Karpas-422 (cell line): ENCODE measurements around the gene FGFRL1. TPM values are rescaled to one million over a fixed set of nuclear protein-coding genes. Genes with fewer than 3 reads are reported as not detected.

Experiments used
- DNase-seq: peaks from one replicate; pipeline ENCODE4 v3.0.0-alpha.2; 2015
- H2AFZ ChIP-seq: fragments of 200-600 bp; sonication (generic); 2 replicates; pipeline ENCODE4 v1.6.1; 2014; ENCODE audit warnings: antibody characterized with exemption, low read length, mixed read lengths
- H3K27ac ChIP-seq: fragments of 200-600 bp; sonication (generic); 2 replicates; pipeline ENCODE4 v1.5.1; 2014; ENCODE audit warnings: mild to moderate bottlenecking, low read length, moderate library complexity
- H3K27me3 ChIP-seq: fragments of 200-600 bp; sonication (generic); 2 replicates; pipeline ENCODE4 v1.6.1; 2014; ENCODE audit warnings: low read length, mixed read lengths
- H3K36me3 ChIP-seq: fragments of 200-600 bp; sonication (generic); 2 replicates; pipeline ENCODE4 v1.6.1; 2014; ENCODE audit warnings: low read length, mixed read lengths; ENCODE audit not compliant: insufficient read depth
- H3K4me1 ChIP-seq: fragments of 200-600 bp; sonication (generic); 2 replicates; pipeline ENCODE4 v1.6.1; 2014; ENCODE audit warnings: mild to moderate bottlenecking, low read length, mixed read lengths
- H3K4me2 ChIP-seq: fragments of 200-600 bp; sonication (generic); 2 replicates; pipeline ENCODE4 v1.6.1; 2014; ENCODE audit warnings: low read length, low read depth, mild to moderate bottlenecking; ENCODE audit not compliant: poor library complexity, severe bottlenecking
- H3K4me3 ChIP-seq: fragments of 200-600 bp; sonication (generic); 2 replicates; pipeline ENCODE4 v1.5.1; 2014; ENCODE audit warnings: mild to moderate bottlenecking, antibody characterized with exemption, low read length, mixed read lengths
- H3K79me2 ChIP-seq: fragments of 200-600 bp; sonication (generic); 2 replicates; pipeline ENCODE4 v1.6.1; 2014; ENCODE audit warnings: mild to moderate bottlenecking, low read length, mixed read lengths
- H3K9ac ChIP-seq: fragments of 200-600 bp; sonication (generic); 2 replicates; pipeline ENCODE4 v1.6.0; 2014; ENCODE audit warnings: low read length
- H3K9me2 ChIP-seq: fragments of 200-600 bp; sonication (generic), shearing (Covaris generic); replicated peaks from 2 replicates; pipeline ENCODE4 v1.6.0; 2014; ENCODE audit warnings: mild to moderate bottlenecking, low read length, moderate library complexity; ENCODE audit not compliant: insufficient read depth
- H3K9me3 ChIP-seq: fragments of 300-700, 200-600 bp; sonication (generic); 2 replicates; pipeline ENCODE4 v1.6.1; 2014; ENCODE audit warnings: low read length, mixed read lengths
- H4K20me1 ChIP-seq: fragments of 200-600 bp; sonication (generic); 2 replicates; pipeline ENCODE4 v1.6.1; 2014; ENCODE audit warnings: mild to moderate bottlenecking, antibody characterized with exemption, low read length, low read depth; ENCODE audit not compliant: insufficient read depth
- total RNA-seq: library from RNA; depleted of rRNA; stranded (reverse); fragments of >200 nt; shearing (Covaris generic); gene quantifications from 2 replicates; pipeline ENCODE4 v1.2.3, GENCODE V29; 2014; ENCODE audit warnings: low replicate concordance

The FGFRL1 gene
- total RNA-seq, 1 experiment from 2014 or later: not detected

- H3K27me3 ChIP-seq: no peaks in the 10 kb centered on the region
- H4K20me1 ChIP-seq: peaks cover 4% of the 10 kb centered on the region; the same call in 1 of the 2 replicates
- H3K79me2 ChIP-seq: no peaks in the 10 kb centered on the region
- no peak overlapping the region for H3K4me3 ChIP-seq
- H3K27ac ChIP-seq: no peak overlapping the region
- H3K9ac ChIP-seq: no peak overlapping the region
- no peaks in the 10 kb centered on the region for H3K36me3 ChIP-seq
- no peaks in the 10 kb centered on the region for H3K4me1 ChIP-seq
- no peaks in the 10 kb centered on the region for H3K9me3 ChIP-seq
- no peaks in the 10 kb centered on the region for H3K9me2 ChIP-seq
- DNase-seq: no peak
- no peak overlapping the region for H2AFZ ChIP-seq
- H3K4me2 ChIP-seq: no peak overlapping the region
Measured at GRCh38 chr4:966266-967112, 44.9 kb upstream of the FGFRL1 start.

- H3K4me2 ChIP-seq: no peak overlapping the region
Measured at GRCh38 chr4:967113-968104, 44.0 kb upstream of the FGFRL1 start.

DNA sequence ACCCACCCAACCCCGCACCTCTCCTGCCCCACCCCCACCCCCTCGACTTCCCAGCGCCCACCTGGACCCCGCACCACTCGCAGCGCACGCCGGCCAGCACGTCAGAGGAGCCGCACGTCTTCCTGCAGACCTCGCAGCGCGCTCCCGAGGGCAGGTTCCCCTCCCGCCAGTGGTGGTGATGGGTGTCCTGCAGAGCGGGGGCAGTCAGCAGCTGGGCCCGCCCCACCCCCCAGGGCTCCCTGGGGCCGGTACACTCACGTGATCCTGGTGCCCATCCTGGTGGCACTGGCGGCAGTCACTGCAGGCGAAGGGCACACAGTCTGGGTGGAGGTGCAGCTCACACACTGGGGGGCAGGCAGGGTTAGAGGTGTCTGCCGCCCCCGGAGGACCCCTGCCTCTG, 43.2 kb upstream of the FGFRL1 start:
- H3K9ac ChIP-seq: no peak overlapping the region
- H3K27me3 ChIP-seq: no peaks in the 10 kb centered on the region
- H2AFZ ChIP-seq: no peak overlapping the region
- H3K36me3 ChIP-seq: no peaks in the 10 kb centered on the region
- no peak overlapping the region for H3K4me2 ChIP-seq
- H3K9me2 ChIP-seq: no peaks in the 10 kb centered on the region
- peaks cover 10% of the 10 kb centered on the region for H3K4me1 ChIP-seq
- no peak overlapping the region for H3K27ac ChIP-seq
- DNase-seq: no peak
- no peaks in the 10 kb centered on the region for H3K9me3 ChIP-seq
- no peaks in the 10 kb centered on the region for H3K79me2 ChIP-seq
- H4K20me1 ChIP-seq: peaks cover 12% of the 10 kb centered on the region; the same call in 1 of the 2 replicates
- H3K4me3 ChIP-seq: no peak overlapping the region

More at GRCh38 chr4:967113-968104, 44.0 kb upstream of the FGFRL1 start:
- Histone ChIP-seq H3K9ac (no peak overlapping the region), H3K27me3 (no peaks in the 10 kb centered on the region), H3K4me1 (peaks cover 5% of the 10 kb centered on the region), H3K79me2 (no peaks in the 10 kb centered on the region), H2AFZ (no peak overlapping the region), H3K27ac (no peak overlapping the region), H4K20me1 (peaks cover 10% of the 10 kb centered on the region; the same call in 1 of the 2 replicates), H3K9me3 (no peaks in the 10 kb centered on the region), H3K36me3 (no peaks in the 10 kb centered on the region), H3K4me3 (no peak overlapping the region), H3K9me2 (no peaks in the 10 kb centered on the region)
- no peak for DNase-seq

- Histone ChIP-seq H3K9me2 (no peaks in the 10 kb centered on the region), H3K36me3 (no peaks in the 10 kb centered on the region), H2AFZ (no peak overlapping the region), H3K9ac (no peak overlapping the region), H3K4me3 (no peak overlapping the region), H3K79me2 (no peaks in the 10 kb centered on the region), H4K20me1 (peaks cover 12% of the 10 kb centered on the region; the same call in 1 of the 2 replicates), H3K4me2 (no peak overlapping the region), H3K9me3 (no peaks in the 10 kb centered on the region), H3K27me3 (no peaks in the 10 kb centered on the region), H3K27ac (no peak overlapping the region), H3K4me1 (peaks cover 10% of the 10 kb centered on the region)
- DNase-seq: no peak
Measured at GRCh38 chr4:968621-969394, 42.6 kb upstream of the FGFRL1 start.

GRCh38 chr4:970046-970745, 41.2 kb upstream of the FGFRL1 start:
- DNase-seq: no peak
- Histone ChIP-seq H3K79me2 (no peaks in the 10 kb centered on the region), H3K27me3 (no peaks in the 10 kb centered on the region), H3K36me3 (no peaks in the 10 kb centered on the region), H3K9me2 (no peaks in the 10 kb centered on the region), H2AFZ (no peak overlapping the region), H4K20me1 (peaks cover 12% of the 10 kb centered on the region; the same call in 1 of the 2 replicates), H3K4me3 (no peak overlapping the region), H3K4me2 (no peak overlapping the region), H3K27ac (no peak overlapping the region), H3K9me3 (no peaks in the 10 kb centered on the region), H3K4me1 (peaks cover 10% of the 10 kb centered on the region), H3K9ac (no peak overlapping the region)

GRCh38 chr4:970854-971520, 40.4 kb upstream of the FGFRL1 start:
- H3K9me3 ChIP-seq: no peaks in the 10 kb centered on the region
- H3K79me2 ChIP-seq: no peaks in the 10 kb centered on the region
- H3K9ac ChIP-seq: no peak overlapping the region
- no peak overlapping the region for H3K27ac ChIP-seq
- H2AFZ ChIP-seq: no peak overlapping the region
- H3K9me2 ChIP-seq: no peaks in the 10 kb centered on the region
- H3K27me3 ChIP-seq: no peaks in the 10 kb centered on the region
- no peak overlapping the region for H3K4me2 ChIP-seq
- H3K4me1 ChIP-seq: peaks cover 10% of the 10 kb centered on the region
- peaks cover 12% of the 10 kb centered on the region; the same call in 1 of the 2 replicates for H4K20me1 ChIP-seq
- H3K4me3 ChIP-seq: no peak overlapping the region
- no peak for DNase-seq
- no peaks in the 10 kb centered on the region for H3K36me3 ChIP-seq
